ENCODE results near the gene HEG1.

DNA sequence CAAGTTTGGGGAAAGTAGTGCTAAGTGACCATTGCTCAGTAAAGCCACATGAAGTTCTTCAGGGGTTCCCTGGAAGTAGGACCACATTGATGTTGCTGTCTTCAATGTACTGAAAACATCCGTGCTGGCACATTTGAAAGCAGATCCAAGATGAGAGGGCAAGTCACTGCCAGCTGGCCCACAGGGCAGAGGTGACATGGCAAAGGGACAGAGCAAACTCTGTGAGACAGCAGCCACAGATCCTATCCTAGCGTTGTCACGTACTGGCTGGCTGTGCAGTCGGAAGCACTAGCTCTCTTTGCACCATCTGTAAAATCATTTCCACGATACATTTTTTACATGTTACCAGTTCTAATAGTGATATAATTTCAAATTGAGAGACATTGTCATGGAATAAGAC is 135.1 kb downstream of the HEG1 start:
- TF ChIP-seq EP300 (IDR thresholded peaks at IDR 0.05; ENCODE audit: borderline replicate concordance) (no peak), MAX (IDR thresholded peaks at IDR 0.05) (no peak), USF1 (IDR thresholded peaks at IDR 0.05) (no peak), FOXM1 (IDR thresholded peaks at IDR 0.05; ENCODE audit: borderline replicate concordance, low read depth) (no peak), RAD21 (IDR thresholded peaks at IDR 0.05; ENCODE audit: low read depth) (no peak)
- TF ChIP-seq, protein P1, sequence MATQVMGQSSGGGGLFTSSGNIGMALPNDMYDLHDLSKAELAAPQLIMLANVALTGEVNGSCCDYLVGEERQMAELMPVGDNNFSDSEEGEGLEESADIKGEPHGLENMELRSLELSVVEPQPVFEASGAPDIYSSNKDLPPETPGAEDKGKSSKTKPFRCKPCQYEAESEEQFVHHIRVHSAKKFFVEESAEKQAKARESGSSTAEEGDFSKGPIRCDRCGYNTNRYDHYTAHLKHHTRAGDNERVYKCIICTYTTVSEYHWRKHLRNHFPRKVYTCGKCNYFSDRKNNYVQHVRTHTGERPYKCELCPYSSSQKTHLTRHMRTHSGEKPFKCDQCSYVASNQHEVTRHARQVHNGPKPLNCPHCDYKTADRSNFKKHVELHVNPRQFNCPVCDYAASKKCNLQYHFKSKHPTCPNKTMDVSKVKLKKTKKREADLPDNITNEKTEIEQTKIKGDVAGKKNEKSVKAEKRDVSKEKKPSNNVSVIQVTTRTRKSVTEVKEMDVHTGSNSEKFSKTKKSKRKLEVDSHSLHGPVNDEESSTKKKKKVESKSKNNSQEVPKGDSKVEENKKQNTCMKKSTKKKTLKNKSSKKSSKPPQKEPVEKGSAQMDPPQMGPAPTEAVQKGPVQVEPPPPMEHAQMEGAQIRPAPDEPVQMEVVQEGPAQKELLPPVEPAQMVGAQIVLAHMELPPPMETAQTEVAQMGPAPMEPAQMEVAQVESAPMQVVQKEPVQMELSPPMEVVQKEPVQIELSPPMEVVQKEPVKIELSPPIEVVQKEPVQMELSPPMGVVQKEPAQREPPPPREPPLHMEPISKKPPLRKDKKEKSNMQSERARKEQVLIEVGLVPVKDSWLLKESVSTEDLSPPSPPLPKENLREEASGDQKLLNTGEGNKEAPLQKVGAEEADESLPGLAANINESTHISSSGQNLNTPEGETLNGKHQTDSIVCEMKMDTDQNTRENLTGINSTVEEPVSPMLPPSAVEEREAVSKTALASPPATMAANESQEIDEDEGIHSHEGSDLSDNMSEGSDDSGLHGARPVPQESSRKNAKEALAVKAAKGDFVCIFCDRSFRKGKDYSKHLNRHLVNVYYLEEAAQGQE (IDR thresholded peaks at IDR 0.05; ENCODE audit: low read depth), result no peak
